Panc1 (cell line): ENCODE data around the gene OR1G1. TPM values are rescaled to one million over a fixed set of nuclear protein-coding genes. Genes with fewer than 3 reads are reported as not detected.
"Not testable (repeated sequence)": the region's sequence is repeated elsewhere in the genome, so short reads cannot be mapped to it uniquely, and the experiment has no call there.

ENCODE experiments used
- ATAC-seq: fragments of 200-7000 bp; cut with Tn5 transposase; 2 replicates; pipeline ENCODE4 v1.9.1; 2020; ENCODE audit warnings: mild to moderate bottlenecking, moderate library complexity
- BruUV-seq: library from RNA; stranded (reverse); fragments of 400-500 nt; replicated peaks from 2 replicates; lab custom pipeline; 2021; lab: Mats Ljungman, UMichigan
- CTCF ChIA-PET: fragments of 300-600 bp; sonication (Branson Sonifier 250); formaldehyde crosslinking; loops from one replicate; lab custom pipeline; 2022; ENCODE audit warnings: antibody characterized with exemption; lab: Charles Lee
- POLR2A ChIA-PET: fragments of 300-600 bp; sonication (Branson Sonifier 250); formaldehyde crosslinking; loops from one replicate; lab custom pipeline; 2022; ENCODE audit warnings: antibody characterized with exemption; lab: Charles Lee
- DNase-seq: peaks from one replicate; pipeline ENCODE4 v3.0.0-alpha.2; 2010; ENCODE audit warnings: low read depth, low spot score
- H3K27ac ChIP-seq: 2 replicates; pipeline ENCODE4 v1.5.1; 2011; ENCODE audit warnings: mild to moderate bottlenecking, low read length, inconsistent platforms
- H3K27me3 ChIP-seq: fragments of 200-500 bp; sonication (Bioruptor generic); 2 replicates; pipeline ENCODE4 v1.6.0; 2014; ENCODE audit warnings: low read length, inconsistent platforms; ENCODE audit not compliant: control insufficient read depth, insufficient read depth
- H3K36me3 ChIP-seq: fragments of 200-500 bp; sonication (Bioruptor generic); 2 replicates; pipeline ENCODE4 v1.5.1; 2014; ENCODE audit warnings: inconsistent platforms, mild to moderate bottlenecking, low read length, moderate library complexity; ENCODE audit not compliant: control insufficient read depth, insufficient read depth
- H3K4me1 ChIP-seq: 2 replicates; pipeline ENCODE4 v1.5.1; 2011; ENCODE audit warnings: inconsistent platforms, mild to moderate bottlenecking, low read length, moderate library complexity; ENCODE audit not compliant: control insufficient read depth, insufficient read depth
- H3K4me3 ChIP-seq, 2 experiments: 2 replicates each; pipeline ENCODE4 v1.5.1; 2011 to 2012; ENCODE audit warnings: low read depth in 2 of 2, low read length in 2 of 2, mild to moderate bottlenecking in 2 of 2, inconsistent platforms in 1 of 2, moderate library complexity in 1 of 2
- H3K9me3 ChIP-seq: fragments of 200-500 bp; sonication (Bioruptor generic); 2 replicates; pipeline ENCODE4 v1.5.1; 2014; ENCODE audit warnings: low read depth, mild to moderate bottlenecking, inconsistent platforms, low read length, moderate library complexity; ENCODE audit not compliant: control insufficient read depth, insufficient read depth
- POLR2AphosphoS5 ChIP-seq: IDR thresholded peaks from 2 replicates; pipeline ENCODE4 v1.6.1; 2012; ENCODE audit warnings: mild to moderate bottlenecking, low read depth, low read length, moderate library complexity
- REST ChIP-seq, 2 experiments: IDR thresholded peaks; 2 replicates each; pipeline ENCODE4 v1.6.1; 2011 to 2012; ENCODE audit warnings: low read depth in 2 of 2, control low read depth in 1 of 2, low read length in 1 of 2, mild to moderate bottlenecking in 1 of 2, moderate library complexity in 1 of 2; ENCODE audit not compliant: insufficient read depth in 1 of 2
- SIN3A ChIP-seq: IDR thresholded peaks from 2 replicates; pipeline ENCODE4 v1.6.1; 2012; ENCODE audit warnings: low read depth, mild to moderate bottlenecking, low read length, moderate library complexity, borderline replicate concordance; ENCODE audit not compliant: insufficient read depth
- TCF7L2 ChIP-seq: IDR thresholded peaks from 2 replicates; pipeline ENCODE4 v1.6.1; 2011; ENCODE audit warnings: mild to moderate bottlenecking, low read depth, low read length, inconsistent platforms
- in situ Hi-C: cut with HindIII; loops from 2 replicates; pipeline ENCODE4 v1.10.0; 2016; ENCODE audit warnings: low sequenced_read_pairs, low pct_unique_long_range_greater_than_20kb
- intact Hi-C: fragments of 100-400 bp; cut with micrococcal nuclease; formaldehyde crosslinking; loops from one replicate; pipeline ENCODE4 v1.10.0; 2022; ENCODE audit not compliant: unreplicated experiment
- total RNA-seq: library from RNA; stranded (reverse); gene quantifications from one replicate; pipeline ENCODE4 v1.2.1, GENCODE V29; 2021; ENCODE audit not compliant: unreplicated experiment
- TF ChIP-seq, protein P1 (sequence below): fragments of 450-650 bp; IDR thresholded peaks from 2 replicates; pipeline ENCODE4 v1.5.1; 2017; ENCODE audit warnings: mild to moderate bottlenecking

The OR1G1 gene
- total RNA-seq, 1 experiment from 2014 or later = not detected

DNA sequence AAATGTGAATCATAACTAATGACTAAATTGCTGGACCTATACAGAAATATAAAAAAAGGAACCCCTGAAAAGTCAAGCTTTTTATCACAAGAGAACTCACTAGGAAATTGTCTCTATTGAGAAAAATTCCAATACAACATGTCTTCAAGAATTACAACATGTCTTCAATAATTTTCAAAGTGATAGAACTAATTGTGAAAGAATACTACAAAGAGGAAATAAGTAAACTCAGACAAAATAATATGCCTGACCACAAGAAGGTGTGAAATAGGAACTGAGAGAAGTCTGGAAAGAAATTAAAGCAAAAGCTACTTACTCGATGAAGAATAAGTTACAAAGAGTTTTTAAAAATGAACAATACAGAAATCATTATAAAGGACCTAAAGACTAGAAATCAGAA is 29.9 kb upstream of the OR1G1 start:
- Histone ChIP-seq H3K9me3 (no peaks in the 10 kb centered on the region), H3K4me3 (no peak overlapping the region), H3K4me1 (no peaks in the 10 kb centered on the region), H3K27me3 (peaks cover 10% of the 10 kb centered on the region), H3K36me3 (no peaks in the 10 kb centered on the region; the same call in 1 of the 2 replicates), H3K27ac (no peak overlapping the region)
- in situ Hi-C loops (no loop called here), intact Hi-C loops (no loop called here)
- ATAC-seq (no peak), DNase-seq (no peak)
- TF ChIP-seq POLR2AphosphoS5 = no peak
- no peak for TF ChIP-seq REST (IDR thresholded peaks at IDR 0.05; ENCODE audit: insufficient read depth in 1 of 2, low read depth in 2 of 2, low read length in 1 of 2)
- no peak for TF ChIP-seq TCF7L2
- TF ChIP-seq SIN3A = no peak
- TF ChIP-seq, protein P1, sequence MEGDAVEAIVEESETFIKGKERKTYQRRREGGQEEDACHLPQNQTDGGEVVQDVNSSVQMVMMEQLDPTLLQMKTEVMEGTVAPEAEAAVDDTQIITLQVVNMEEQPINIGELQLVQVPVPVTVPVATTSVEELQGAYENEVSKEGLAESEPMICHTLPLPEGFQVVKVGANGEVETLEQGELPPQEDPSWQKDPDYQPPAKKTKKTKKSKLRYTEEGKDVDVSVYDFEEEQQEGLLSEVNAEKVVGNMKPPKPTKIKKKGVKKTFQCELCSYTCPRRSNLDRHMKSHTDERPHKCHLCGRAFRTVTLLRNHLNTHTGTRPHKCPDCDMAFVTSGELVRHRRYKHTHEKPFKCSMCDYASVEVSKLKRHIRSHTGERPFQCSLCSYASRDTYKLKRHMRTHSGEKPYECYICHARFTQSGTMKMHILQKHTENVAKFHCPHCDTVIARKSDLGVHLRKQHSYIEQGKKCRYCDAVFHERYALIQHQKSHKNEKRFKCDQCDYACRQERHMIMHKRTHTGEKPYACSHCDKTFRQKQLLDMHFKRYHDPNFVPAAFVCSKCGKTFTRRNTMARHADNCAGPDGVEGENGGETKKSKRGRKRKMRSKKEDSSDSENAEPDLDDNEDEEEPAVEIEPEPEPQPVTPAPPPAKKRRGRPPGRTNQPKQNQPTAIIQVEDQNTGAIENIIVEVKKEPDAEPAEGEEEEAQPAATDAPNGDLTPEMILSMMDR = no peak
- ChIA-PET CTCF (no interaction called here), POLR2A (no interaction called here)
- no TSS peak for BruUV-seq

GRCh38 chr17:3137494-3137893 is 10.1 kb upstream of the OR1G1 start:
- H3K9me3 ChIP-seq, H3K27ac ChIP-seq, CTCF ChIA-PET, DNase-seq, in situ Hi-C loops, POLR2A ChIA-PET, H3K4me3 ChIP-seq, ATAC-seq, BruUV-seq, H3K27me3 ChIP-seq, H3K36me3 ChIP-seq, intact Hi-C loops, H3K4me1 ChIP-seq: not testable (repeated sequence)

- no TSS peak for BruUV-seq
- ATAC-seq = no peak
- Histone ChIP-seq H3K4me3 (no peak within 1 kb of the TSS), H3K27me3 (peaks cover 4% of the 10 kb centered on the region; the same call in 1 of the 2 replicates), H3K9me3 (no peaks in the 10 kb centered on the region), H3K36me3 (no peaks in the 10 kb centered on the region), H3K27ac (no peak within 1 kb of the TSS), H3K4me1 (no peaks in the 10 kb centered on the region)
- in situ Hi-C loops (no loop called here), intact Hi-C loops (no loop called here)
- no peak for TF ChIP-seq TCF7L2
- no peak for TF ChIP-seq POLR2AphosphoS5
- no peak for TF ChIP-seq SIN3A
- no peak for TF ChIP-seq REST (IDR thresholded peaks at IDR 0.05; ENCODE audit: insufficient read depth in 1 of 2, low read depth in 2 of 2, low read length in 1 of 2)
- TF ChIP-seq, protein P1 = no peak
- POLR2A ChIA-PET = interaction anchor here (0.5 kb wide), 1 partner anchor 59 kb away, joined by 3 read pairs; no protein-coding TSS in a partner anchor
- CTCF ChIA-PET = no interaction called here
- no peak for DNase-seq
These were observed 23.0 kb downstream of the OR1G1 start, which contains the start of gene OR1D2 for GRCh38 chr17:3104322-3104721. Gene OR1D2, minus strand, starts transcription at chr17:3104422. Its CDS starts 11,426 bp downstream, at chr17:3092996.
